Erythroblast (primary cell): ENCODE results near the gene INTS15.
"Not testable (repeated sequence)": the region's sequence is repeated elsewhere in the genome, so short reads cannot be mapped to it uniquely, and the experiment has no call there.

Experiments
- DNase-seq, 2 experiments: peaks; one replicate each; lab custom pipeline; 2025; lab: John Stamatoyannopoulos, UW
- GATA1 ChIP-seq: IDR thresholded peaks from 2 replicates; pipeline ENCODE4 v1.6.1; 2011; ENCODE audit warnings: low read depth, mild to moderate bottlenecking, control low read depth, low read length, moderate library complexity
- POLR2A ChIP-seq: IDR thresholded peaks from 2 replicates; pipeline ENCODE4 v1.6.1; 2011; ENCODE audit warnings: mild to moderate bottlenecking, low read length

INTS15 gene

GRCh38 chr7:6616854-6617643 is 27.2 kb downstream of the INTS15 start:
- no peak for DNase-seq
- no peak for TF ChIP-seq POLR2A
- no peak for TF ChIP-seq GATA1

DNA sequence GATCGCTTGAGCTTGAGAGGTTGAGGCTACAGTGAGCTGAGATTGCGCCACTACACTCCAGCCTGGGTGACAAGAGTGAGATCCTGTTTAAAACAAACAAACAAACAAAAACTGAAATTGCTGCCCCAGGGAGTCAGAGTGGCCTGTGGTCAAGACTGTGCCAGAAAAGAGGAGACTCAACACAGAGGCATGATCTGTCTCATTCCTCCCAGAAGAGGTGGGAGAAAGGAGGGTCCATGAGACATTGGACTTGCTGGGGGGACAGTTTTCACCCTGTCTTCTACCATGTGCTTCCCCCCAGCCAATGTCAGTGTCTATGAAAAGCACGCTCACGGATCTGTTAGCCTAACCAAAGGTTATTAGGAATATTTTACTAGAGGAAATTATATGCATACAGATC is 28.8 kb downstream of the INTS15 start:
- TF ChIP-seq GATA1: no peak
- no peak for TF ChIP-seq POLR2A
- no peak for DNase-seq

GRCh38 chr7:6619961-6620360 is 30.1 kb downstream of the INTS15 start:
- no peak for DNase-seq
- no peak for TF ChIP-seq GATA1
- no peak for TF ChIP-seq POLR2A

DNA sequence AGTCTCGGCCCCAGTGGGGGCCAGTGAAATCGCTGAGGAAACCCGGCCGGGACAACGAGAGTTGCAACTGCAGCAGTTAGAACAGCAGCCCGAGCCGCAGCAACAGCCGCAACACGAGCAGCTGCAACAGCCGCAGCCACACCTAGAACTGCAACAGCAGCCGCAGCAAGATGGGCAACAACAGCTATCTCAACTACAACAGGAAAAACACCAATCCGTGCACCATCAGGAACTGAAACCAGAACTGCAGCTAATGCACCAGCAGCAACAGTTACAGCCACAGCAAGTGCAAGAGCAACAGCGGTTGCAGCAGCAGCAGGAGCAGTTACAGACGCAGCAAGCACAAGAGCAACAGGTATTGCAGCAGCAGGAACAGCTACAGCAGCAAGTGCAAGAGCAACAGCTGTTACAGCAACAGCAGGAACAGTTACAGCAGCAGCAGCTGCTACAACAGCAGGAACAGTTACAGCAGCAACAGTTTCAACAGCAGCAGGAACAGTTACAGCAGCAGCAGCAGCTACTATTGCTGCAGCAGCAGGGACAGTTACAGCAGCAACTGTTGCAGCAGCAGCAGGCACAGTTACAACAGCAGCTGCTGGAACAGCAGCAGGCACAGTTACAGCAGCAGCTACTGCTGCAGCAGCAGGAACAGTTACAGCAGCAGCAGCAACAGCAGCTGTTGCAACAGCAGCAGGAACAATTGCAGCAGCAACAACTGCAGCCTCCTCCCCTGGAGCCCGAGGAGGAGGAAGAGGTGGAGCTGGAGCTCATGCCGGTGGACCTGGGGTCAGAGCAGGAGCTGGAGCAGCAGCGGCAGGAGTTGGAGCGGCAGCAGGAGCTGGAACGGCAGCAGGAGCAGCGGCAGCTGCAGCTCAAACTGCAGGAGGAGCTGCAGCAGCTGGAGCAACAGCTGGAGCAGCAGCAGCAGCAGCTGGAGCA is 31.6 kb downstream of the INTS15 start:
- TF ChIP-seq POLR2A (no peak), GATA1 (no peak)

GRCh38 chr7:6622134-6622710 is 32.4 kb downstream of the INTS15 start:
- no peak for TF ChIP-seq GATA1
- no peak for TF ChIP-seq POLR2A
- DNase-seq: no peak

More for the DNA sequence above, 31.6 kb downstream of the INTS15 start:
- DNase-seq: no peak

DNA sequence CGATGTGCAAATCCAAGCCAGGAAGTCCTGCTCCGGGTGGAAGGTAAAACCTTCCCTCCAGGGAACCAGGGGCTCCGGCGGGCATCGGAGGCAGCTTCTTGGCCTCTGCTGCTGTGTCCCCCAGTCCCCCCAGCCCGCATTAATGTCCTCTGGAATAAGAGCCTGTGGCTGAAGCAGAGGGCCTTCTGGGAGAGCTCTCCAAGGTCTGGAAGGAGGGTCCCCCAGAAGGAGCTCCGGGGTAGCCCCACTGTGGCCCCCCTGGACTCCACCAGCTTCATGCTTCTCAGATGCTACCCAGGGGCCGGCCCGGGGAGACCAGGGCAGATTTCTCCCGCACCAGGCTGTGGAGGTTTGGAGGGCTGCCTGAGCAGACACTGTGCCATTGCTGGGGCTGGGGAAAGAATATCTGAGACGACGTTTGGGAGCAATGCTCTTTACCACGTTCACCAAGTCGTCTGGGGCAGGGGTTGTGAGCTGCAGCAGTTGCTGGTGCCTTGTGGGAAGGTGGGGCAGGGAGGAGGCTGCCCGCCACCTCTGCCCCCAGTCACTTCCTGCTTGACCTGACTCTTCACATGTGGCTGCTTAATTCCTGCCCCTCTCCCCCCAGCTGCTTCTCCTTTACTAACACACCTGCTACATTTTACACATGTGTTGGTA is 33.9 kb downstream of the INTS15 start:
- no peak for DNase-seq
- TF ChIP-seq GATA1 (no peak), POLR2A (no peak)

DNA sequence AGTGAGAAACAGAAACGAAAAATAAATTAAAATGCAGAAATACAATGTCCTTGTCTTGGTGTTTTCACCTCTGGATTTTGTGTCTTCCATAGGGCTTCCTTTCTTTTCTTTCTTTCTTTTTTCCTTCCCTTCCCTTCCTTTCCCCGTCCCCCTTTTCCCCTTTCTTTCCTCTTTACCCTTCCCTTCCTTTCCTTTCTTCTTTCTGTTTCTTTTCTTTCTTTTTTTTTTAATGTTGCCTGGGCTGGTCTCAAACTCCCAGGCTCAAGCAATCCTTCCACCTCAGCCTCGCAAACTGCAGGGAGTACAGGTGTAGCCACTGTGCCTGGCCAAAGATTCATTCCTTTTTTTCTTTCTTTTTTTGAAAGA is 34.4 kb downstream of the INTS15 start:
- no peak for TF ChIP-seq GATA1
- no peak for TF ChIP-seq POLR2A
- no peak for DNase-seq

GRCh38 chr7:6628045-6628444 is 38.2 kb downstream of the INTS15 start:
- no peak for DNase-seq
- TF ChIP-seq POLR2A: no peak
- no peak for TF ChIP-seq GATA1

DNA sequence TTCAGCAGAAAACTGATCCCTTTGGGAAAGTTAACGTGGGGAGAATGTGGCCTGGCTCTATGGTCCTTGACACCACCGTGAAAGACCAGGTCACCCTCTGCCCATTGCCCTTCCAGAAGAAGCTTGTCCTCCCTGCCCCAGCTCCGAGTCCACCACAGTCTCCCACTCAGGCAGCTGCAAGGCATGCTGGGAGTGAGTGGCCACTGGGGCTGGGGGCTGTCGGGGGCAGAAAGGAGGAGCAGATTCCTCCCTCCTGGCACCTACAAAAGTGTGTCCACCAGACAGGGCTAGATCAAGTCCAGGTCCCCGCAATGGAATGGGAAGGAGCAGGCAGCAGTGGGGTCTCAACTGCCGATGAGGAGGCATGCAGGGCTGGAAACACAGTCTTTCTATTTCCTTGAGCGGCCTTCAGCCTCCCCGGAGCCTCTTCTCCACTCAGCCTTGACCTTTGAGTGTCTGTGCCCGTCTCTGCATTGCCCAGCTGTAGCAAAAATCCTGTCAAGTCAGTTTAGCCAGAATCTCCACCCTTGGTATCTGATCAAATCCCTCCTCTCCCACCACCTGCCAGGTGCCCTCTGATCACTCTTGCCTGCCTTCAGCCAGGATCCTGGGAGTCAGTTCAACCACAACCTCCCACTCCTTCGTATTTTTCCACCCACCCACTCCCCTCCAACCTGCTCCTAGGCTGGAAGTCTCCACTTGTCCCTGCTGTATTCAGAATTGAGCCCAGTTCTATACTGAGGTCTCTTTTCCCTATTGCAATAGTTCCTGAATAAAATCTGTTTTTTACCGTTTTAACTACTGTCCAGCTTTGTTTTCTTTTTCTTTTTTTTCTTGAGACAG is 40.4 kb downstream of the INTS15 start:
- TF ChIP-seq POLR2A (no peak), GATA1 (no peak)
- DNase-seq: no peak

- TF ChIP-seq GATA1 (no peak), POLR2A (no peak)
- no peak for DNase-seq
Observed at GRCh38 chr7:6631605-6632004, 41.8 kb downstream of the INTS15 start.

DNA sequence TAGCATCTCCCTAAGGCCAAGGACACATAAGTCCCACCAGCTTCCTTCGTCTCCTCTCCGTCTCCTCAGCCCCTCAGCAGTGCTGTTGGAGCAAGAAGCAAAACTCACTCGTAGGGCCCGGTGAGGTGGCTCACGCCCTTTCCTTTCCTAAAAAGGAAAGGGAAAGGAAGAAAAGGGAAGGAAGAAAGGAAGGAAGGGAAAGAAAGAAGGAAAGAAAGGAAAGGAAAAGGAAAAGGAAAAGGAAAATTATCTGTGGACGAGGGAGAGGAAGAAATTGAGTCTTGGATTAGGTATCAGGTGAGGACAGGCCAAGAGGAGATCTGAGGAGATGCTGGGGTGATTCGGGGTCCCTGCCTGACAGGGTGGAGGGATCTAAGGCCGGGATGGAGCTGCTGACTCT is 44.2 kb downstream of the INTS15 start:
- TF ChIP-seq GATA1 (no peak), POLR2A (no peak)
- no peak for DNase-seq

GRCh38 chr7:6634971-6635370 is 45.1 kb downstream of the INTS15 start:
- DNase-seq: not testable (repeated sequence)
